SU-DHL-6 (cell line): Measurements from ENCODE around the gene KLF15.

Source experiments
- CTCF ChIP-seq: fragments of 200-600 bp; sonication (generic); IDR thresholded peaks from one replicate; pipeline ENCODE4 v1.5.1; 2017; ENCODE audit warnings: antibody characterized with exemption, mild to moderate bottlenecking, low read length, moderate library complexity; ENCODE audit not compliant: insufficient read depth, poor library complexity, severe bottlenecking
- EZH2phosphoT487 ChIP-seq: fragments of 200-600 bp; sonication (generic), shearing (Covaris generic); conservative IDR thresholded peaks from 2 replicates; pipeline ENCODE4 v1.6.1; 2018; ENCODE audit warnings: mild to moderate bottlenecking, antibody characterized with exemption, low read length, moderate library complexity, mixed read lengths

GRCh38 chr3:126338790-126339288 is 18.4 kb downstream of the KLF15 start:
- TF ChIP-seq CTCF (no peak), EZH2phosphoT487 (no peak)
